GM10266 (cell line): ENCODE measurements around the gene PCDHGB4.
A peak's percentile ranks its signal among the peaks of the same experiment; 100 is the strongest.
"Not testable (repeated sequence)": the region's sequence is repeated elsewhere in the genome, so short reads cannot be mapped to it uniquely, and the experiment has no call there.

Experiments
- DNase-seq: peaks from one replicate; pipeline ENCODE4 v3.0.0; 2012; ENCODE audit errors: extremely low spot score
- TF ChIP-seq, protein P1 (sequence below): IDR thresholded peaks from 2 replicates; pipeline ENCODE4 v1.5.1; 2012; ENCODE audit warnings: mild to moderate bottlenecking, low read depth; ENCODE audit not compliant: control insufficient read depth, insufficient read depth; ENCODE audit errors: missing control alignments

The PCDHGB4 gene

DNA sequence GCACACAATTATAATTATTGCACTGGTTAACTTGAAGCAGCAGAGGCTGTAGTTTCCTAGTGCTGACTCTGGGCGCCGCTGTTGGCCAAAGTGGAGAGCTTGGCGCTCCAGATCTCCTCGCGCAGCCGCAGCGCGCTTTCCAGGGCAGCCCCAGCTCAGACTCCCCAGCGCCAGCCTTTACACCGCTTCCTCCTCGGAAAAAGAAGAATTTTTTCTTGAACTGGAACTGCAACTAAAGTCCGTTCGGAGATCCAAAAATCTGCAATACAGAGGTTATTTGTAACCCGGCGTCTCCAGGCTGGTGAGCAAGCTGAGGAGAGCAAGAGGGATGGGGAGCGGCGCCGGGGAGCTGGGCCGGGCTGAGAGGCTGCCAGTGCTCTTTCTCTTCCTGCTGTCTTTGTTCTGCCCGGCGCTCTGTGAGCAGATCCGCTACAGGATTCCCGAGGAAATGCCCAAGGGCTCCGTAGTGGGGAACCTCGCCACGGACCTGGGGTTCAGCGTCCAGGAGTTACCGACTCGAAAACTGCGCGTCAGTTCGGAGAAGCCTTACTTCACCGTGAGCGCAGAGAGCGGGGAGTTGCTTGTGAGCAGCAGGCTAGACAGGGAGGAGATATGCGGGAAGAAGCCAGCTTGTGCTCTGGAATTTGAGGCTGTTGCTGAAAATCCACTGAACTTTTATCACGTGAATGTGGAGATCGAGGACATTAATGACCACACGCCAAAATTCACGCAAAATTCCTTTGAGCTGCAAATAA is at the start of gene PCDHGB4:
Gene PCDHGB4 (plus strand): TSS at position 142 of the 755 bp plus-strand sequence. CDS start 187 bp downstream, at position 329.
- not testable (repeated sequence) for DNase-seq

DNA sequence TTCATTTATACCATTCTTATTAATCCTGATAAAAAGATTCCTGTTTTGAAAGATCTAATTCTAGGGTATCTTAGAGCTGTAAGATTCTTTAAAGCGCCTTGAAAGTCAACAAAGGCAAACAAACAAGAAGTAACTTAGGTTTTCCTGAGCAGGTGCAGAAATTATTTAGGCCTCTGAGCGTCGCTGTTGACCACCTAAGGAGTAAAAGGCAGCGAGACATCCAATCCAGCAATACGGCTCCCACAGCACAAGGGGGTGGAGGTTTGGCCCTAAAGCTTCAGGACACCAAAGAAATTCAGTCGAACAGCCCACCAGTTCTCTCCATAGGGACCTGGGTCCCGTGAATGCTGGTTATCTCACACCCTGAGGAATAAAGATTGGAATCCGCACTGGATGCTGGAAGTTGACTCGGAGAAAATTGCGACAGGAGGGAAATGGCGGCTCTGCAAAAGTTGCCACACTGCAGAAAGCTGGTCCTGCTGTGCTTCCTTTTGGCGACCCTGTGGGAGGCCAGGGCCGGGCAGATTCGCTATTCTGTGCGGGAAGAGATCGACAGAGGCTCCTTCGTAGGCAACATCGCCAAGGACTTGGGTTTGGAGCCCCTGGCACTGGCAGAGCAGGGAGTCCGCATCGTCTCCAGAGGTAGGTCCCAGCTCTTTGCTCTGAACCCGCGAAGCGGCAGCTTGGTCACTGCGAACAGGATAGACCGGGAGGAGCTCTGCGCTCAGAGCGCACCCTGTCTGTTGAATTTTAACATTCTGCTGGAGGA is 48.8 kb upstream of the PCDHGB4 start, which contains the start of gene PCDHGA2:
Gene PCDHGA2 (plus strand): TSS at position 223 of the 769 bp plus-strand sequence.
- DNase-seq: peak; percentile 55
- TF ChIP-seq, protein P1, sequence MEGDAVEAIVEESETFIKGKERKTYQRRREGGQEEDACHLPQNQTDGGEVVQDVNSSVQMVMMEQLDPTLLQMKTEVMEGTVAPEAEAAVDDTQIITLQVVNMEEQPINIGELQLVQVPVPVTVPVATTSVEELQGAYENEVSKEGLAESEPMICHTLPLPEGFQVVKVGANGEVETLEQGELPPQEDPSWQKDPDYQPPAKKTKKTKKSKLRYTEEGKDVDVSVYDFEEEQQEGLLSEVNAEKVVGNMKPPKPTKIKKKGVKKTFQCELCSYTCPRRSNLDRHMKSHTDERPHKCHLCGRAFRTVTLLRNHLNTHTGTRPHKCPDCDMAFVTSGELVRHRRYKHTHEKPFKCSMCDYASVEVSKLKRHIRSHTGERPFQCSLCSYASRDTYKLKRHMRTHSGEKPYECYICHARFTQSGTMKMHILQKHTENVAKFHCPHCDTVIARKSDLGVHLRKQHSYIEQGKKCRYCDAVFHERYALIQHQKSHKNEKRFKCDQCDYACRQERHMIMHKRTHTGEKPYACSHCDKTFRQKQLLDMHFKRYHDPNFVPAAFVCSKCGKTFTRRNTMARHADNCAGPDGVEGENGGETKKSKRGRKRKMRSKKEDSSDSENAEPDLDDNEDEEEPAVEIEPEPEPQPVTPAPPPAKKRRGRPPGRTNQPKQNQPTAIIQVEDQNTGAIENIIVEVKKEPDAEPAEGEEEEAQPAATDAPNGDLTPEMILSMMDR: peak; percentile 30

DNA sequence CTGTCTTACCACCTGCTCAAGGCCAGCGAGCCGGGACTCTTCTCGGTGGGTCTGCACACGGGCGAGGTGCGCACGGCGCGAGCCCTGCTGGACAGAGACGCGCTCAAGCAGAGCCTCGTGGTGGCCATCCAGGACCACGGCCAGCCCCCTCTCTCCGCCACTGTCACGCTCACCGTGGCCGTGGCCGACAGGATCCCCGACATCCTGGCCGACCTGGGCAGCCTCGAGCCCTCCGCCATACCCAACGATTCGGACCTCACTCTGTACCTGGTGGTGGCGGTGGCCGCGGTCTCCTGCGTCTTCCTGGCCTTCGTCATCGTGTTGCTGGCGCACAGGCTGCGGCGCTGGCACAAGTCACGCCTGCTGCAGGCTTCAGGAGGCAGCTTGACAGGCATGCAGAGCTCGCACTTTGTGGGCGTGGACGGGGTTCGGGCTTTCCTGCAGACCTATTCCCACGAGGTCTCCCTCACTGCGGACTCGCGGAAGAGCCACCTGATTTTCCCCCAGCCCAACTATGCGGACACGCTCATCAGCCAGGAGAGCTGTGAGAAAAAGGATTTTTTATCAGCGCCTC is 46.6 kb upstream of the PCDHGB4 start:
- not testable (repeated sequence) for DNase-seq

DNA sequence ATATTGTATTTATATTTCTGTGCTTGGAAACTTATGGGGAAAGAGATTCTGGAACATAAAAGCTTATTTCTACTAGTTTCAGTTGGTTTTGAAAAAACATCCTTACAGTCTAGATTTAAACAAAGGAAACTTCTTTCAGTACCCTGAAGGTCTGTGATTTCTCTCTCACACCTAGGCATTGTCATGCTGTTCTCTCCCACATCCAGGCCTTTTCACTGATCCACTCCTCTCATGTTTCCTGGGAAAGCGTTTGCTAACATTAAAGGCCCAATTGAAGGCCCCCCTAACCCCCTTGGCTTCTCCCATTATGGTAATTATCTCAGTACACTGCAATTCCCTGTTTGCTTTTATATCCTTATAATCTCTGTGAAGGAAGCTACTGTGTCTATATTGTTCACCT is 44.7 kb upstream of the PCDHGB4 start:
- TF ChIP-seq, protein P1: no peak
- DNase-seq: no peak

DNA sequence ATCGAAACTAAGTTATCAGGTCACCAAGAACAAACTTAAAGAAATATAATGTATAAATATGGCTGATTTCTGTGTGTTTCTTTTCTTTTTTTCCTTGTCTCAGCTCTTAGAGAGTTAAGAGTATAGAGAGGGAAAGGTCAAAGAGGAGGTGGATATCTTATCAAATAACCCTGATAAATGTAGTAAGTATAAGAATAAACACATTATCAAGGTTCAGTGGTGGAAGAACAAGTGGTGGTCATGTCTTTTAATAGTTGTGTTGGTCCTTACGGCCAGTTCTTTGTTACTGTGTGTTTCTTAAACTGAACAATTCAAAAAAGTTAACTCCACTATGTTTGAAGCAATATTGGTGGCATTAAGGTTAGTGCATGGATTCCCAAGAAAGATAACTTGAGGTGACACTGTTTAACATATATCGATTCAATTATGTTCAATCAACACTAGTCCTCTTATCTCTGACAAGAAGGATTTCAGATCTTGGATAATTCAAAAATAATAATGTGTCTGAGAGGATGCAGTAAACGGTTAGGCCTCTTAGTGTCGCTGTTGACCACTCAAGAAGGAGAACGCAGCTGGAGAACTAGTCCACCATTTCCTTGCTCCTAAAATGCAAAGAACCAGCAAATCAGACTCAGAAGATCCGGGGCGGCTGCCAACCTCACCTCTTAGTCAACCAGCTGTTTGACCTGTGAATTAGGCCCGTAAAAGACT is 44.1 kb upstream of the PCDHGB4 start, which contains the start of gene PCDHGA3:
Gene PCDHGA3 (plus strand): TSS at position 588 of the 711 bp plus-strand sequence. CDS start 205 bp downstream, outside the sequence.
- TF ChIP-seq, protein P1: peak; percentile 26
- DNase-seq: peak; percentile 65

DNA sequence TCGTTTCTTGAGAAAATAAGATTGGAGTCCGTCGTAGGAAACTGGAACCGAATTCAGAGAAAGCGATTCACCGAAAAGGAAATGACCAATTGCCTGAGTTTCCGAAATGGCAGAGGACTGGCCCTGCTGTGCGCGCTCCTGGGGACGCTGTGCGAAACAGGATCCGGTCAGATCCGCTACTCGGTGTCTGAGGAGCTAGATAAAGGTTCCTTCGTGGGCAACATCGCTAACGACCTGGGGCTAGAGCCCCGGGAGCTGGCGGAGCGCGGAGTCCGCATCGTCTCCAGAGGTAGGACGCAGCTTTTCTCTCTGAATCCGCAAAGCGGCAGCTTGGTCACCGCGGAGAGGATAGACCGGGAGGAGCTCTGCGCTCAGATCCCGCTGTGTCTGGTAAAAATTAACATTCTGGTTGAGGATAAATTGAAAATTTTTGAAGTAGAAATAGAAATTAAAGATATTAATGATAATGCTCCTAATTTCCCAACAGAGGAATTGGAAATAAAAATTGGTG is 43.5 kb upstream of the PCDHGB4 start:
- DNase-seq: no peak
- TF ChIP-seq, protein P1: no peak

DNA sequence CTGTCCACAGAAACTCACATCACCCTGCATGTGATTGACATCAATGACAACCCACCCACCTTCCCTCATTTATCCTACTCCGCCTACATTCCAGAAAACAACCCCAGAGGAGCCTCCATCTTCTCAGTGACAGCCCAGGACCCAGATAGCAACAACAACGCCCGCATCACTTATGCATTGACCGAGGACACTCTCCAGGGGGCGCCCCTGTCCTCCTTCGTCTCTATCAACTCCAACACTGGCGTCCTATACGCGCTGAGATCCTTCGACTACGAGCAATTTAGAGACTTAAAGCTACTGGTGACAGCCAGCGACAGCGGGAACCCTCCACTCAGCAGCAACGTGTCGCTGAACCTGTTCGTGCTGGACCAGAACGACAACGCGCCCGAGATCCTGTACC is 42.2 kb upstream of the PCDHGB4 start:
- no peak for DNase-seq
- TF ChIP-seq, protein P1: no peak

DNA sequence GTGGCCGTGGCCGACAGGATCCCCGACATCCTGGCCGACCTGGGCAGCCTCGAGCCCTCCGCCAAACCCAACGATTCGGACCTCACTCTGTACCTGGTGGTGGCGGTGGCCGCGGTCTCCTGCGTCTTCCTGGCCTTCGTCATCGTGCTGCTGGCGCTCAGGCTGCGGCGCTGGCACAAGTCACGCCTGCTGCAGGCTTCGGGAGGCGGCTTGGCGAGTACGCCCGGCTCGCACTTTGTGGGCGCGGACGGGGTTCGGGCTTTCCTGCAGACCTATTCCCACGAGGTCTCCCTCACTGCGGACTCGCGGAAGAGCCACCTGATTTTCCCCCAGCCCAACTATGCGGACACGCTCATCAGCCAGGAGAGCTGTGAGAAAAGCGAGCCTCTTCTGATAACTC is 41.5 kb upstream of the PCDHGB4 start:
- not testable (repeated sequence) for DNase-seq
